Subcutaneous adipose tissue (tissue), 4 donors: ENCODE results near the gene ACTN2. TPM values are rescaled to one million over a fixed set of nuclear protein-coding genes. Genes with fewer than 3 reads are reported as not detected.

Experiments used
- CTCF ChIP-seq: fragments of 450-650 bp; IDR thresholded peaks from one replicate; pipeline ENCODE4 v1.5.1; 2016; ENCODE audit warnings: low read depth, mild to moderate bottlenecking, control low read depth, antibody characterized with exemption, moderate library complexity
- total RNA-seq, 4 donors: library from RNA; depleted of rRNA; stranded (reverse); fragments of >200 nt; gene quantifications; one replicate each; pipeline ENCODE4 v1.1.0, GENCODE V29; 2016

Gene ACTN2
- total RNA-seq, 4 donors from 2014 or later: 0.22 to 1.7 (median 0.57) TPM; not detected in 1

GRCh38 chr1:236692742-236693141 is 6.4 kb downstream of the ACTN2 start:
- TF ChIP-seq CTCF: no peak

GRCh38 chr1:236699366-236699765 is 13.1 kb downstream of the ACTN2 start:
- no peak for TF ChIP-seq CTCF

GRCh38 chr1:236700903-236701302 is 14.6 kb downstream of the ACTN2 start:
- no peak for TF ChIP-seq CTCF

- TF ChIP-seq CTCF: no peak
These were observed 15.5 kb downstream of the ACTN2 start for GRCh38 chr1:236701782-236702181.

GRCh38 chr1:236702791-236703394 is 16.6 kb downstream of the ACTN2 start:
- TF ChIP-seq CTCF: no peak

GRCh38 chr1:236705771-236706170 is 19.5 kb downstream of the ACTN2 start:
- no peak for TF ChIP-seq CTCF

- no peak for TF ChIP-seq CTCF
These were observed 19.9 kb downstream of the ACTN2 start for GRCh38 chr1:236706183-236706582.
